ENCODE data around the gene KIF16B. TPM values are rescaled to one million over a fixed set of nuclear protein-coding genes. Genes with fewer than 3 reads are reported as not detected.

The KIF16B gene
- total and polyA plus RNA-seq, 2 of the 13 experiments (the other 11 are each of a cell fraction or from before 2014, with no cell fraction given), result 6.9 to 18.0 TPM

DNA sequence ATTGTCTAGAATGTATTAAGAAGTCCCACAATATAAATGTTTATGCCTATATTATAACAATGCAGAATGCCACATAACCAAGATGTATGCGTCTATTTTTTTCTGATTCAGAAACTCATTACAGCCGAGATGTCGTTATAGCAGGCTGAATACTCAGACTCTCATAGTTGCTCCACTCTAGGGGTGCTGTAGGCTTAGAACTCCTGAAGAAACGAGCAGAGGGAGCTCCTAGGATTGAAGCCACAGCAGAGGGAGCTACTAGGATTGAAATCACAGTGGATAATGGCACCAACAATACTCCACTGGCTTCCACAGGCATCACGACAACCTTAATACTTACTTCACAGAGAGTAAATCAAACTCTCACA, 208.9 kb downstream of the KIF16B start:
- no peaks in the 10 kb centered on the region for H4K20me1 ChIP-seq (ENCODE audit: insufficient read depth, low read length)
- peaks cover 10% of the 10 kb centered on the region for H3K4me1 ChIP-seq (ENCODE audit: insufficient read depth, low read length)
- BruUV-seq (replicated peaks), result no TSS peak
- POLR2A ChIA-PET, result no interaction called here
- H3K9ac ChIP-seq (ENCODE audit: insufficient read depth, low read depth, low read length), result no peak overlapping the region
- H3K9me3 ChIP-seq (ENCODE audit: low read length), result no peaks in the 10 kb centered on the region
- H3K27me3 ChIP-seq (ENCODE audit: control insufficient read depth in 1 of 2, insufficient read depth in 2 of 2, low read length in 2 of 2), result no peaks in the 10 kb centered on the region
- in situ Hi-C loops (cut with HindIII; ENCODE audit: extremely low pct_ligation_motif_present, low pct_unique_long_range_greater_than_20kb) (no loop called here), intact Hi-C loops (cut with micrococcal nuclease; ENCODE audit: unreplicated experiment) (no loop called here)
- H3K79me2 ChIP-seq (ENCODE audit: insufficient read depth, low read length), result no peaks in the 10 kb centered on the region
- no peak for DNase-seq (ENCODE audit: low spot score)
- H2AFZ ChIP-seq (ENCODE audit: low read length), result no peak overlapping the region
- WGBS (ENCODE audit: low lambda C conversion rate), result 93% methylated on average over 5 of the region's 5 CpGs
- FAIRE-seq, result no peak
- TF ChIP-seq ZKSCAN1 (IDR thresholded peaks at IDR 0.05; ENCODE audit: low read length) (no peak), ZSCAN20 (CRISPR knock-in tag; IDR thresholded peaks at IDR 0.05; ENCODE audit: borderline replicate concordance) (no peak), ZNF614 (CRISPR knock-in tag; IDR thresholded peaks at IDR 0.05; ENCODE audit: borderline replicate concordance) (no peak), PRDM4 (CRISPR knock-in tag; IDR thresholded peaks at IDR 0.05; ENCODE audit: borderline replicate concordance) (no peak), ISL2 (CRISPR knock-in tag; IDR thresholded peaks at IDR 0.05) (no peak), JARID2 (CRISPR knock-in tag; IDR thresholded peaks at IDR 0.05; ENCODE audit: insufficient replicate concordance) (no peak), ZNF562 (CRISPR knock-in tag; IDR thresholded peaks at IDR 0.05; ENCODE audit: borderline replicate concordance) (no peak), MBD4 (IDR thresholded peaks at IDR 0.05; ENCODE audit: borderline replicate concordance, low read length) (no peak), ZNF839 (CRISPR knock-in tag; IDR thresholded peaks at IDR 0.05; ENCODE audit: borderline replicate concordance) (no peak), ZBTB1 (CRISPR knock-in tag; IDR thresholded peaks at IDR 0.05; ENCODE audit: borderline replicate concordance) (no peak), ZNF530 (CRISPR knock-in tag; IDR thresholded peaks at IDR 0.05; ENCODE audit: low read depth) (no peak)
- TF ChIP-seq, protein P1, sequence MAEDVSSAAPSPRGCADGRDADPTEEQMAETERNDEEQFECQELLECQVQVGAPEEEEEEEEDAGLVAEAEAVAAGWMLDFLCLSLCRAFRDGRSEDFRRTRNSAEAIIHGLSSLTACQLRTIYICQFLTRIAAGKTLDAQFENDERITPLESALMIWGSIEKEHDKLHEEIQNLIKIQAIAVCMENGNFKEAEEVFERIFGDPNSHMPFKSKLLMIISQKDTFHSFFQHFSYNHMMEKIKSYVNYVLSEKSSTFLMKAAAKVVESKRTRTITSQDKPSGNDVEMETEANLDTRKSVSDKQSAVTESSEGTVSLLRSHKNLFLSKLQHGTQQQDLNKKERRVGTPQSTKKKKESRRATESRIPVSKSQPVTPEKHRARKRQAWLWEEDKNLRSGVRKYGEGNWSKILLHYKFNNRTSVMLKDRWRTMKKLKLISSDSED (CRISPR knock-in tag; IDR thresholded peaks at IDR 0.05), result no peak
- H3K36me3 ChIP-seq (replicated peaks in 1 of 2; ENCODE audit: control insufficient read depth in 1 of 2, insufficient read depth in 2 of 2, low read length in 2 of 2), result no peaks in the 10 kb centered on the region
- H3K4me3 ChIP-seq (replicated peaks in 1 of 3; ENCODE audit: insufficient read depth in 1 of 3, low read depth in 2 of 3, low read length in 3 of 3), result no peak overlapping the region
- no peak overlapping the region for H3K27ac ChIP-seq (ENCODE audit: extremely low read length, insufficient read depth, low read length)
- CTCF ChIA-PET (ENCODE audit: low intra/inter-chr PET ratio, low total read pairs), result no interaction called here
- no peak overlapping the region for H3K4me2 ChIP-seq (ENCODE audit: low read depth, low read length)
- ATAC-seq, result no peak
